Measurements from ENCODE around the gene MTMR10. TPM values are rescaled to one million over a fixed set of nuclear protein-coding genes. Genes with fewer than 3 reads are reported as not detected.

Gene MTMR10
- total RNA-seq, 1 donor from 2014 or later: 28.8 TPM

- intact Hi-C loops (cut with micrococcal nuclease): no loop called here
- no peaks in the 10 kb centered on the region for H3K36me3 ChIP-seq
- no peaks in the 10 kb centered on the region for H3K9me3 ChIP-seq (replicated peaks)
- no peak overlapping the region for H3K27ac ChIP-seq (replicated peaks)
- no peak for DNase-seq
- no peaks in the 10 kb centered on the region for H3K27me3 ChIP-seq (ENCODE audit: low read depth)
- TF ChIP-seq, protein P1, sequence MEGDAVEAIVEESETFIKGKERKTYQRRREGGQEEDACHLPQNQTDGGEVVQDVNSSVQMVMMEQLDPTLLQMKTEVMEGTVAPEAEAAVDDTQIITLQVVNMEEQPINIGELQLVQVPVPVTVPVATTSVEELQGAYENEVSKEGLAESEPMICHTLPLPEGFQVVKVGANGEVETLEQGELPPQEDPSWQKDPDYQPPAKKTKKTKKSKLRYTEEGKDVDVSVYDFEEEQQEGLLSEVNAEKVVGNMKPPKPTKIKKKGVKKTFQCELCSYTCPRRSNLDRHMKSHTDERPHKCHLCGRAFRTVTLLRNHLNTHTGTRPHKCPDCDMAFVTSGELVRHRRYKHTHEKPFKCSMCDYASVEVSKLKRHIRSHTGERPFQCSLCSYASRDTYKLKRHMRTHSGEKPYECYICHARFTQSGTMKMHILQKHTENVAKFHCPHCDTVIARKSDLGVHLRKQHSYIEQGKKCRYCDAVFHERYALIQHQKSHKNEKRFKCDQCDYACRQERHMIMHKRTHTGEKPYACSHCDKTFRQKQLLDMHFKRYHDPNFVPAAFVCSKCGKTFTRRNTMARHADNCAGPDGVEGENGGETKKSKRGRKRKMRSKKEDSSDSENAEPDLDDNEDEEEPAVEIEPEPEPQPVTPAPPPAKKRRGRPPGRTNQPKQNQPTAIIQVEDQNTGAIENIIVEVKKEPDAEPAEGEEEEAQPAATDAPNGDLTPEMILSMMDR (IDR thresholded peaks at IDR 0.05; ENCODE audit: borderline replicate concordance): no peak
- peaks cover 10% of the 10 kb centered on the region for H3K4me1 ChIP-seq
- no peak overlapping the region for H3K4me3 ChIP-seq
Observed at GRCh38 chr15:31001702-31002101, 10.3 kb upstream of the MTMR10 start.

DNA sequence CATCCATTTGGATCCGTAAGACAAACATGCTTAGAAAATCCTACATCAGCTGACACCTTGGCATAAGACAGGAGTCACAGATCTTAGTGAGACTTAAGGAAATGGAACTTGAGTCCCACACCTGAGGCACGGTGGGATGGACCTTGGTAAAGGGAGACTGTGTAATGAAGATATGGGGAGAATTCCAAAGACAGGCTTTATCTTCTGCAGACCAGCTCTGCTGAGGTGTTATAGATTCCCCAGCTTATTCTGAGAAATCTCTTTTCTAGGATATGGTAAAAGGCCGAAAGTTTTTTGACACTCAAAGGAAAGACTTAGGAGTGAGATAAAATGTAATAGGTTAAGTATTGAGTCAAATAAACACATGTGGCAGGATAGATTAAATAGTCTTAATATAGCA, 8.3 kb upstream of the MTMR10 start:
- no peak for DNase-seq

DNA sequence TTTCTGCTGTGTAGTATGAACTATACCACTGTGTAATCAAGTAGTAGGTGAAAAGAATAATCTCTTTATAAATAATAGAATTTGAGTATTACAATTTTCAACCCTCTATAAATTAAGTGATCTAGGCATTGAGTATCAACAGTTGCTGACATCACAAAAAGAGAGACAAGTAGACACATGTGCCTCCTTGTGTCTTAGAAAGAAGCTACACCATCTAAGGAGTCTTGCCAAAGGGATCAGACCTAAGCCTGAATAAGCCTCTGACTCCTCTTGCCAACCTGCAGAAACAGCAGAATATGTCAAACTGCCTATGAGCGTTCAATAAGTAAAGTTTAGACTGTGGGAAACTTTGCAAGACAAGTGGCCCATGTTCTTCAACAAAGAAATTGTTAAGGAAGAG, 5.8 kb upstream of the MTMR10 start:
- intact Hi-C loops (cut with micrococcal nuclease): no loop called here
- Histone ChIP-seq H3K9me3 (replicated peaks) (no peaks in the 10 kb centered on the region), H3K4me3 (no peak overlapping the region), H3K36me3 (no peaks in the 10 kb centered on the region), H3K27ac (replicated peaks) (no peak overlapping the region), H3K27me3 (ENCODE audit: low read depth) (no peaks in the 10 kb centered on the region), H3K4me1 (peaks cover 6% of the 10 kb centered on the region)
- DNase-seq: no peak
- TF ChIP-seq, protein P1 (IDR thresholded peaks at IDR 0.05; ENCODE audit: borderline replicate concordance): no peak

More for the DNA sequence above, 8.3 kb upstream of the MTMR10 start:
- Histone ChIP-seq H3K36me3 (no peaks in the 10 kb centered on the region), H3K27me3 (ENCODE audit: low read depth) (no peaks in the 10 kb centered on the region), H3K4me3 (no peak overlapping the region), H3K27ac (replicated peaks) (no peak overlapping the region), H3K4me1 (peaks cover 10% of the 10 kb centered on the region), H3K9me3 (replicated peaks) (no peaks in the 10 kb centered on the region)
- intact Hi-C loops (cut with micrococcal nuclease): no loop called here
- TF ChIP-seq, protein P1 (IDR thresholded peaks at IDR 0.05; ENCODE audit: borderline replicate concordance): no peak

DNA sequence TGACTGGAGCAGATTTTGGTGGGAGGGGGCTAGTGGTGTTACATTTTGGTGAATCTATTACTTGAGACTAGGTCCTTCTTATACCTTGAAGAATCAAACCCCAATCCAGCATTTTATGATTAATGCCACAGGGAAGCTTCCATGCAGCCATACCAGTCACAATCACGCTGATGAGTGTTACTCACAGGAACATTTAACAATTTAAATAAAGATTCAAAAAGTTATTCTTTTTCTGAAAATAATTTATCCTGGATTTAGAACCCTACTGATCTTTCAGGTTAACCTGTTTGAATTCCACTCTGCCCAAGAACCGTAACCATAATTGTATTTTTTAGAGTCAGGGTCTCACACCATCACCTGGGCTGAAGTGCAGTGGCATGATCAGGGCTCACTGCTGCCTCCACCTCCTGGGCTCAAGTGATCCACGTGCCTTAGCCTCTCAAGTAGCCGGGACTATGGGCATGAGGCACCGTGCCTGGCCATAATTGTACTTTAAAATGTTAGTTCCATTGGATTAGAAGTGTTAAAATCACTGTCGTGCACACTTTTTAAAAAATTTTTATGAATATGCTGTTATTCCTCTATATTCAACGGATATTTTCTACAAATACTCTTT, 929 bp upstream of the MTMR10 start:
- H3K4me1 ChIP-seq: peaks cover 51% of the 10 kb centered on the region

GRCh38 chr15:30990446-30991254, 778 bp downstream of the MTMR10 start:
- intact Hi-C loops (cut with micrococcal nuclease): no loop called here
- no peaks in the 10 kb centered on the region for H3K27me3 ChIP-seq (ENCODE audit: low read depth)
- peaks cover 68% of the 10 kb centered on the region for H3K4me1 ChIP-seq
- peaks cover 10% of the 10 kb centered on the region for H3K36me3 ChIP-seq
- peak overlapping the region; percentile 96 for H3K27ac ChIP-seq (replicated peaks)
- TF ChIP-seq, protein P1 (IDR thresholded peaks at IDR 0.05; ENCODE audit: borderline replicate concordance): no peak
- H3K9me3 ChIP-seq (replicated peaks): no peaks in the 10 kb centered on the region
- peak overlapping the region; percentile 93 for H3K4me3 ChIP-seq
- no peak for DNase-seq

More for the DNA sequence above, 929 bp upstream of the MTMR10 start:
- Histone ChIP-seq H3K9me3 (replicated peaks) (no peaks in the 10 kb centered on the region), H3K36me3 (no peaks in the 10 kb centered on the region), H3K4me3 (peak overlapping the region; percentile 93), H3K27me3 (ENCODE audit: low read depth) (no peaks in the 10 kb centered on the region), H3K27ac (replicated peaks) (peak overlapping the region; percentile 96)
- TF ChIP-seq, protein P1 (IDR thresholded peaks at IDR 0.05; ENCODE audit: borderline replicate concordance): no peak
- no peak for DNase-seq
- intact Hi-C loops (cut with micrococcal nuclease): no loop called here

All from left ventricle myocardium inferior (tissue), 1 donor.